Dermis microvascular lymphatic vessel endothelial cell (primary cell): Measurements from ENCODE around the gene SNAI3. TPM values are rescaled to one million over a fixed set of nuclear protein-coding genes. Genes with fewer than 3 reads are reported as not detected.

Experiments
- DNase-seq, 2 donors: peaks; one replicate each; pipeline versions ENCODE4 v3.0.0 to v3.0.0-alpha.2; 2010; ENCODE audit warnings: low read depth in 2 of 2
- total RNA-seq: library from RNA; depleted of rRNA; stranded (reverse); fragments of >200 nt; gene quantifications from 2 replicates; pipeline ENCODE4 v1.2.1, GENCODE V29; 2014

The SNAI3 gene
- 0.13 and 0.25 TPM in 2 replicates for total RNA-seq

- DNase-seq: peak in 1 of 2 donors; percentile 68
Observed at GRCh38 chr16:88686439-88687253, at the start of gene SNAI3. Gene SNAI3, minus strand, starts transcription at chr16:88686507. Its CDS starts 101 bp downstream, at chr16:88686406.

- DNase-seq: no peak
Observed at GRCh38 chr16:88736088-88736487, 49.8 kb upstream of the SNAI3 start.

- DNase-seq: no peak
Observed at GRCh38 chr16:88735616-88736015, 49.3 kb upstream of the SNAI3 start.

GRCh38 chr16:88735121-88735520, 48.8 kb upstream of the SNAI3 start:
- DNase-seq: no peak

GRCh38 chr16:88734361-88734728, 48.0 kb upstream of the SNAI3 start:
- no peak for DNase-seq

- no peak for DNase-seq
Observed at GRCh38 chr16:88733630-88734360, 47.5 kb upstream of the SNAI3 start.

- no peak for DNase-seq
Observed at GRCh38 chr16:88732961-88733294, 46.6 kb upstream of the SNAI3 start.

GRCh38 chr16:88732172-88732960, 46.1 kb upstream of the SNAI3 start:
- no peak for DNase-seq

- no peak for DNase-seq
Observed at GRCh38 chr16:88731699-88732098, 45.4 kb upstream of the SNAI3 start.

GRCh38 chr16:88730632-88731607, 44.6 kb upstream of the SNAI3 start:
- no peak for DNase-seq

- DNase-seq: no peak
Observed at GRCh38 chr16:88727871-88728270, 41.6 kb upstream of the SNAI3 start.

- DNase-seq: no peak
Observed at GRCh38 chr16:88726981-88727380, 40.7 kb upstream of the SNAI3 start.

GRCh38 chr16:88726408-88726749, 40.1 kb upstream of the SNAI3 start:
- no peak for DNase-seq

- DNase-seq: no peak
Observed at GRCh38 chr16:88725609-88726407, 39.5 kb upstream of the SNAI3 start.

GRCh38 chr16:88724855-88725555, 38.7 kb upstream of the SNAI3 start:
- no peak for DNase-seq

- DNase-seq: no peak
Observed at GRCh38 chr16:88723911-88724310, 37.6 kb upstream of the SNAI3 start.

GRCh38 chr16:88723507-88723887, 37.2 kb upstream of the SNAI3 start:
- no peak for DNase-seq

GRCh38 chr16:88722784-88723506, 36.6 kb upstream of the SNAI3 start:
- DNase-seq: no peak
